SKM-1 (cell line): ENCODE results near the gene ATPAF2.

Experiments
- DNase-seq: peaks from one replicate; lab custom pipeline; 2025; ENCODE audit not compliant: unreplicated experiment; lab: John Stamatoyannopoulos, UW

ATPAF2 gene

DNA sequence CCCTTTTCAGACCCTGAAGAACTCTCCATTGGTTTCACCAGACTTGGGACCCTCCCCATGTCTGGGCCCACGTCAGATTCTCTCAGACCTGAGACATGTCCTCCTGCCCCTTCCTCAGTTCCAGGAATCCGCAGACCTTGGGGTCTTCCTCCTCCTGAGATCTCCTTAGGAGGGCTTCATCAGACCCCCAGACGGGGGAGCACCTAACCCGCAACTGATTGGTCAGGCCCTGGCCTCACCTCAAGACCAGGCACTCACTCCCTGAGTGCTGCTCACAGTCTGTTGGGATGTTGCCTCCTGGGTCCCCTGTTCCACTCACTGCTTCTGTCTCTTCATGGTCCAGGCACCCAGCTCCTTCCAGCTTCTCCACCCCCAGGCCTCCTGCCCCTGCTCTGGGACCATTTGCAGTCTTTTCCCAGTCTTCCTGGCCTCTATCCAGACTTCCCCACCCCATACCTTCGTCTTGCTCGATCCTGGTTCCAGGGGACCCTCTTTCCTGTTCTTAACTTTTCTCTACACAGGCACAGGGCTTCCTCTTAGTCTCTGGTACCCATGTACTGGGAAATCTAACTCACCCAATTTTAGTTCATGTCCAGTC, 1.4 kb upstream of the ATPAF2 start:
- DNase-seq = no peak

DNA sequence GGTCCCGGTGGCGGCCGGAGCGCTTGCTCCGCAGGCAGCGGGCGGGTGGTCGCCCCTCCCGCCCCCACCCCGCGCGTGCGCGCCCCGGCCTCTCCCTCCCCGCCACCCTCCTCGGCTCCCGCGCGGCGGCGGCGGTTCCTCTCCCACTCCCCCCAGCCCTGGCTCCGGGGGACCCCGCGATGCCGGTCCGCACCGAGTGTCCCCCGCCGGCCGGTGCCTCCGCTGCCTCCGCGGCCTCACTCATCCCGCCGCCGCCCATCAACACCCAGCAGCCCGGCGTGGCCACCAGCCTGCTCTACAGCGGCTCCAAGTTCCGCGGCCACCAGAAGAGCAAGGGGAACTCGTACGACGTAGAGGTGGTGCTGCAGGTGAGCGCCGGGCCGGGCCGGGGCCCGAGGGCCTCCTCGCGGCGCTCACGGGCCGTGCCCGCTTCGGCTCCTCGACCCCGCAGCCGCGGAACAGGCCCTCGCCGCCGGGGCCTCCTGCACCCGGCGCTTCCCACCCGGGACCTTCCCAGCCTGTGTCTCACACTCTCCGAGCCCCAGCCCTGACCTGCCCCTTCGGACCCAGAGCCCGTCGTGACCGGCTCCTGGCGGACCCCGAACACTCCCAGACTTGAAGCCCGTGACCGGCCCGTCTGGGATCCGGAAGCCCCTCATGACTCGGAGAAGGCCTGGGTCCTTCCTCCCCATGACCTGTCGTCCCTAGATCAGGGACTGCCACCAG, 730 bp upstream of the ATPAF2 start:
- DNase-seq = no peak

DNA sequence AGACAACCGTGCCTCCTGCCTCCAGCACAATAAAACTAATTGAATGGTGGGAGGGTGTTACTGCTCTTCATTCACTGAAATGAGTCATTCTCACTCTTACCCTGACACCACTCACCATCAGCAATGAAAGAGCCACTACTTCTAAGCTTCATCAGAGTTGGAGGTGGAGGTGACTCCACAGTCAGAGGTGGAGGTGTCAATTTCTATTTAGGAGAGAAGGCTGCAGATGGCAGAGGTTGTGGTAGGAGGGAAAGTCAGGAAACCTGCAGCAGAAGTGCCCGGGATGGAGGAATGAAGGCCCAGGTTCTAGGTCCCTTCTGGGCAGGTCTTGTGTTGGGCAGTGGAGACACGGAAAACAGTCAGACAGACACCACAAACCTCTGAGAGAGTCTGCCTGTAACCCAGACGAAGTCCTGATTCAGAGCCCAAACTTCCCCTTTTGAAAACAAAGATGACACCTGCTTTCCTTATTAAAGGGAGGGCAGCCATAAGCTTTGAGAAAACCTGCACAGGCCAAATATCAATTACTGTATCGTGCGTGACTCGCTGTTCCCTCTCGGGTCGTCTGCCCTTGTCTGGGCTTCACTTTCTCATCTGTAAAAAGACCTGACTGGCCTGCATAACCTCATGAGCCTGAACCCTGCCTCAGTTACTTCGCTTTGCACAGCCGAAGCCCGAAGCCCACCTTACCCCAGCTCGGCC, 668 bp downstream of the ATPAF2 start:
- peak; percentile 24 for DNase-seq

DNA sequence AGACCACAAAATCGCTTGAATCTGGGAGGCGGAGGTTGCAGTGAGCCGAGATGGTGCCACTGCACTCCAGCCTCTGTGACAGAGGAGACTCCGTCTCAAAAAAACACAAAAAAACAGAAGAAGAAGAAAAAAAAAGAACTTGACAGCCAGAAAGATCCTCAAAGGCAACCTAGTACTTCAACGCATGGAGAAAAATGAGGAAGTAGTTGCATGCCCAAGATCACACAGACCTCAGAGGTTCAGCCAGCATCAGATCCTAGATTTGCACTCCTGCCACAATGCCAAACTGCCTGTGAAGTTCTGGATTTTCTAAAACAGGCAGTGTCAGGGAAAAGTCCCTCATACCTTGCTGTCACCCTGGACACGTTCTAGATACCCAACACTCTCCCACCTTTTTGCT, 1.5 kb downstream of the ATPAF2 start:
- peak; percentile 78 for DNase-seq

DNA sequence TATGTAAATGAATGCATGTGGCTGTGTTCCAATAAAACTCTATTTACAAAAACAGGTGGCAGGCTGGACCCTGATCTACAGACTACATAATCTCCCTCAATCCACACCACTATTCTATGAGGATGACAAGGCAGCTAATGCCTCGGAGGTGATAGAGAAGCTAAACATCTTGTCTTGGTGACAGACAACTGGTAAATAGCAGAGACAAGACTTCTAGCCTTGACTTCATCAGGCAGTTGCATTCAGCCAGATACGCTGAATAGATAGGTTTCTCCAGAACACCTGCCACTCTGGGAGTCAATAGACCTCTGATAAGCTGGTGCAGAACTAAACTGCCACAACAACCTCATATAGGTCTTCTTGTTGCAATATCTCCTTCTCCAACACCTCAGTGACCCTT, 3.3 kb downstream of the ATPAF2 start:
- no peak for DNase-seq

DNA sequence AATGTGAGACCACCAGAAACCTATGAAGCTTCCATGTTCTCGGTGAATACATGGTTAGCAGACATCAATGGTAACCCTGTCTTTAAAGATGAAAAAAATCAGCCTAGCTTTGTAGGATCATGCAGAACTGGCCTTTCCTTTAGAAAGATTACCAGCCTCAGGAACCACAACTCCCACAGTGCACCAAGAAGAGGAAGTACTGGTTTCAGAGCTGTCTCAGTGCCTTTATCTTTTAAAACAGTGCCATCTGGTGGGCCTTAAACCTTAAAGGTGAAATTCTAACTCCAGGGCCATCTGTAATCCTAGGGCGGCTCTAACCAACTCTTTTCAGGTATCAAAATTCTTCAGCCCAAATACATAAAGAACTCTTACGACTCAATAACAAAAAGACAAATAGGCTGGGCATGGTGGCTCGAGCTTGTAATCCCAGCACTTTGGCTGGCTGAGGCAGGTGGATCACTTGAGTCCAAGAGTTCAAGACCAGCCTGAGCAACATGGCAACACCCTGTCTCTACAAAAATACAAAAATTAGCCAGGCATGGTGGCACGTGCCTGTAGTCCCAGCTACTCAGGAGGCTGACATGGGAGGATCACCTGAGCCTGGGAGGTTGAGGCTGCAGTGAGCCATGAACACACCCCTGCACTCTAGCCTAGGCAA, 5.4 kb downstream of the ATPAF2 start:
- peak; percentile 93 for DNase-seq

DNA sequence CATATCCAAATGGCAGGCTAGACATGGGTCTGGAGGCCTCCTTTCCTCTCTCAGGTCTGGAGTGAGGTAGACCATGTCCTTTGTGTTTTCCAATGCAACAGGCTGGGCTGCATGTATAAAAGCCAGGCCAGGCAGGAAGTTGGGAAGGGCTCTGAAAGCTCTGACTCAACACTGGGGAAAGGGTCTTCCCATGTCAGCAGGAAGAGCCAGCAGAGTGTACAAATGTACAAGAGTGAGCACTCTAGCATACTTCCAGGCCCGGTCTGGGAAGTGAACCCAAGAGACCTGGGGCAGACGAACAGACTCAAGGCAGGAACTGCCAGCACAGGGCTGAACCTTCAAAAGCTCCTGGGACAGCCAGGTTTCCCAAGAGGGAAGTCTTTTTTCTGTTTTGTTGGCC, 7.0 kb downstream of the ATPAF2 start:
- no peak for DNase-seq

DNA sequence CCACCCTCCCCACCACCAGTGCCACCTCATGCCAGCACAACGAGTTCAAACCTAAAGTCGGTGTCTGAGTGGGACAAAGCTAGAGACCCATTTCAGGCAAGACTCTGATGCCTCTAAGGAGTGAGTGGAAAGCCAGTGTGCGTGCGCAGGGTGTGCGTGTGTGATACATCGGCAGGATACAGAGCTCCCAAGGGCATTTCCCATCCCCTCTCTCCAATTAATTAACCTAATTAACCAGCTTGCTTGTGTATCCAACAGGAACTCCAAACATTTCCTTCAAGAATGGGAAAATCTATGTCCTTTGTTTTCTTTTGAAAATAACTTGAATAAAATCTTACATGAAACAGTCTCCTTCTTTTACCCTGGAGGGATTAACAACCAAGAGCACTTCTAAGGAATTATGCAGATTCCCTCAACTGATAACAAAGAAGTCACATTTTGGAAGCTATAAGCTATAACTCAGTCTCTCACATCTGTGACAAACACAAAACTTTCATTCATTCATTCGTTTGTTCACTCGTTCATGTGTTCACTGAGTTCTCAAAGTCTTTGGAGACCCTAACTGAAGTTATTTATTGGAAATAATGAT, 9.9 kb downstream of the ATPAF2 start:
- no peak for DNase-seq

DNA sequence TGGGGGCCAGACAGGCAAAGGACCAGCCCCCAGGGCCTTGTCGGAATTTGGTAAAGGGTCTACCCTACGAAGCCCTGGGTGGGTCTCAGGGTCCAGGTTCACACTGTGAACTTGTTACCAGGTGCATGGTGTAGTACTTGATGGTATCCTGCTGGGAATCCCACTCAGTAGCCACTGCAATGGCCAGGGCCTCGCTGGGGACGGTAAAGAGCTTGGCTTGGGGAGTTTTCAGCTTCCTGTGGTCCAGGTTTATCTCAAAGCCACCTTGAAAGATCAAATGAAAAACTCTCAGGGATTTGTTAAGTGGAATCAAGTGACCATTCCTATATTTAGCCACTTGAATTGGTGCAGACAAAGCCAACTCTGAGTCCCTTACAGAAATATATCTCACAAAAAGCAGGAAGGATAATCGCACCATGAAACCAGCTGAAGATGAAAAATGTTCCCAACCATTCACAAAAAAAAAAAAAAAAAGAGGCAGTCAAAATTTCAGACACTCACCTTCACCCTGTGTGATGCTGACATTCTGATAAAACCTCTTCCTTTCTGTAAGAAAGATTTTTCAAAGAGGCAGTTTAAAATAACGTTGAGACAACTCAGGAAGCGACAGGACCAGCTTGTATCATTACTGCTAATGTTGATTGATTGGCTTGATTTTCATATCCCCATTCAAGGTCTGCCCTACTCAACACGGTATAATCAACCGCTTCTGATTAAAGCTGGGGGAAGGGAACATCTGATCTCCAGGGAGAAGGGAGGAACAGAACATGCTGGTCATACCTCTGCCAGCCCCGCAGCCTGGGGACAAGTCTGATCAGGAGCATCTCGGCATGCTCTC, 10.6 kb downstream of the ATPAF2 start:
- no peak for DNase-seq

DNA sequence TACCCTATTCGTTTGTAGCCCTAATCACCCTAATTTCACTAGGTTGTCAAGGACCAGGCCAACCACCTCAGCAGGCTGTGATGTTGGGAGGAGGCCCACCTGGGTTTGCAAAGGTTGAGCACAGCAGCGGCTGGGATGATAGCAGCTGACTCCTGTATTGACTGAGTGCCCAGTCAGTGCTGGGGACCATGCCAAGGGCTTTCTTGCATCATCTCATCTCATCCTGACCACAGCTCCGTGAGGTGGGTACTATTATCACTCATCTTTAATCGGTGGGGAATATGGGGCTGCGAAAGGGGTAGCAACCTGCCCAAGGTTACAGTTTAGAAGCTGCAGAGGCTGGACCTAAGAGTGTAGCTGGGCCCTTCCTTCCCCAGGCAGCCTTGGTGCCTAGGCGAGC, 11.7 kb downstream of the ATPAF2 start:
- DNase-seq = no peak

DNA sequence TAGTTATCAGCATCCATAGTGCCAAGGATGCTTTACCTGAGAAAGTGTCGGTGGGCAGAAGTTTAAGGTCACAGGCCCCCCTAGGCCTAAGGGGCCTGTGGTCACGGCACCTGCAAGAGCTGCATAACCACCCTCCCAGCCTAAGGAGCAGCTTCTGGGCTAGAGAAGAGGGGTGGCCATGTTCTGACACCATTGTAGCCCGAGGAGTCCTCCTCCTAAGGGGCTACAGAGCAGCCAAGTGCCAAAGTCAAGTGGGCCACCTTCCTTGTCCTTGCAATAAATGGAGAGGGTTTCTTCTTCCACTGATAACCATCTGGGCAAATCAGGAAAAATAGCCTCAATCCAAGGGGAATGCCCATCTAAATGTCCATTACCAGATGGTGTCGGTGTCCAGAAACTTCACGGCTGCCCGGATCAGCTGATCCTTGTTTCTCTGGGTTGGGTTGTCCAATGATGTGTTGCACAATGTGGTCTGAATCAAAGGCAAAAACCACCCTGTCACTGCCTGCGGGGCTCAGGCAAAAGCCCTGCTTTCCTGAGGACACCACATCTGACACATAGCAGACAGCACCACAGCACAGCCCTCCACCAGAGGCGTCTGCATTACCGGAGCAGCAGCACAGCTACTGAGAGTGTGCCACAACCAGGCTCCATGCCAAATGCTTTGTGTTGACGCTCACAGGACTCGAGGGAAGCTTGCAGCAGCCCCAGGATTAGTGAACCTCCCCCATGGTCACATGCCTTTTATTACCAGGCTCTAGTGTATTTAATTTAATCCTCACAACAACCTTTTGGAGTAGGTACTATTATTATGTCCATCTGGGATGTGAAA, 12.8 kb downstream of the ATPAF2 start:
- no peak for DNase-seq

DNA sequence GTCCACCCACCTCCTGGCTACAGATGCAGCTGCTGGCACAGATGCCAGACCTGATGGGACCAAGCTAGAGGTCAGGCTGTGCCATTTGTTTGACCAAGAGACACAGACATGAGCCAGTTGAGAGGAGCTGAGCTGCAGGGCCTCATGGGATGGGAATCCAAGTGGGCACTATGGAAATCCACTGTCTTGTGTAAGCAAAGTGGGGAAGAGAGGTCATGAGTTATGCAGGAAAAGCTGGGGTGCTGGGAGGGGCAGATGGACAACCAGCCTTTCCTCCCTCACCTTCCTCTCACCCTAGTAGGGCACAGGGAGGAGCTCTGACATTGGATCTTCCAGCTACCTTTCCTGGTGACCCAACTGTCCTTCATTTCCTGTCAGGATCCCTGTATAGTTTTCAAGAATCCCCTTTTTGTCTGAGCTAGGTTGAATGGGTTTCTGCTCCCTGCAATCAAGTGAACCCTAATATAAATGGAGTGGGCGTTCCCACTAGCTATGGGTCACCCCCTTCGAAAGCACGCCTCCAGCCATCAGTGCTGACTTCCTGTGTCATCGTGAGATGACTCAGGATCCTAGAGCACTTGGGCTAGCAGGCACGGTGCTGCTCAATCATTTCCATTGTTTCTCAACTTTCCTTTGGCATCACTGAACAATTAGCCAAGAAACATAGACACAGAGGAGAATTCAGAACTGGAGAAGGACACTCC, 13.6 kb downstream of the ATPAF2 start:
- no peak for DNase-seq

DNA sequence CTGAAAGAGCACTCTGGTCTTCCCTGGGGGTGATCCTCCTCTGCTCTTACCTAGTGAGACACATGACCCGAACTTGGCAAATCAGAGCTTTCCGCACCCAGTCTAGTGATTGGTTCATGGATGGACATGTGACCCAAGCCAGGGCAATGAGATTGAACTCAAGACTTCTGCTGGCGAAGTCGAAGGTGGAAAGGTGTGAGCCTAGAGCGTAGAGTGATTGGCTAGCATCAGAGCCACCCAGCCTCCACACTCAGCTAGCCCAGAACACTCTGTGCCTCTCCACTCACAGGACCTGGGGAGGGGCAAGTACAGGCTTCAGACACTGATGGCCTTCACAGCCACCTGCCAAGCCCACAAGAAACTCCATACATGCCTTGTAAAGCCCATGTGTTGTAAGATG, 17.6 kb downstream of the ATPAF2 start:
- DNase-seq = no peak

DNA sequence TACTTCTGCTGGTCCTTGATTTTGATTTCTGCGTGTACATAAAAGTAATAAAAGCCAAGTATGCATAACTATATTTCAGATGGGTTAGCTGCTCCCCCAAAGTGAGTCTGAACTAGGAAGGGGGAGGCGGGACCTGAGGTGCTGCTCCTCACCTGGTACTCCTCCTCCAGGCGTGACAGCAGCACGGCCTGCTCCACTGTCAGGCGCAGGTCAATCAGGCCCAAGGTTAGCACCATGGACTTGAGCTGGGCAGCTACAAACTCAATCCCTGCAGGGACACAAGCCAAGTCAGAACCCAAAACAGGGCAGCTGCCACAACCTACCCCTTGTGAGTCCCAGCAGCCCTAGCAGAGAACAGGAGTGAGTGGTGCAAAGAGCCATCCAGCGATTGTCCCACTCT, 18.0 kb downstream of the ATPAF2 start:
- DNase-seq = no peak

DNA sequence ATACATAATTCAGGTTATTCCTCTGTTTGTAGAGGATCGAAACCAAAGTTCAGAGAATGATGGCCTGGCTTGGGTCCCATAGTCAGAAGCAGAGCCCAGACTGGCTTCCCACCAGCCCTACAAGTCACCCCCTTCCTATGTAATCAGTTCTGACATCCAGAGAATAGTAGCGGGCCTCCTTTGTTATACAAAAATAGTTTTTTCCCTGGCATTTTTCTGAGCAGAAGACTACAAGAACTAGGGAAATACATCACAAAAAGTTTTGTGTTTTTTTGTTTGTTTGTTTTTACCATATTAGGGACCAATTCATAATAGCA, 19.2 kb downstream of the ATPAF2 start:
- DNase-seq = no peak

DNA sequence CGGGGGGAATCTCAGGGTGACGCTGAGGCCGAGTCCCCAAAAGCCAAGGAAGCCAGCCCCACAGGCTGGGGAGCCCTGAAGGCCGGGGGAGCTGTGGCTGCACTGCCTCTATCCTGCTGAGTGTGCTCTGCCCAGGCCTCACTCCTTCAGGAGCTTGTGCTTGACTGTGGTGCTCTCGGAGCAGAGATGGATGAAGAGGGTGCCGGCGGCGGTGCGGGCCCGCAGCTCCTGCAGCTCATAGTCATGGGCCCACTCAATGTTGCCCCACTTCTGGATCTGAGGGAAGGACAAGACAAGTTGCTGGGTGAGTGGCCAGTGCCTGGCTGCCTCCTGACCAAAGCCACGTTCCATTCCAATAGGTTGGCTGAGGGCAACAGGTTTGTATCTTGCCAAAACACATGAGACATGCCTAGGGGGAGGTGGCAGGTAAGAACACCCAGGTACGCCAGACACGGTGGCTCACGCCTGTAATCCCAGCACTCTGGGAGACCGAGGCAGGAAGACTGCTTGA, 20.5 kb downstream of the ATPAF2 start:
- no peak for DNase-seq

DNA sequence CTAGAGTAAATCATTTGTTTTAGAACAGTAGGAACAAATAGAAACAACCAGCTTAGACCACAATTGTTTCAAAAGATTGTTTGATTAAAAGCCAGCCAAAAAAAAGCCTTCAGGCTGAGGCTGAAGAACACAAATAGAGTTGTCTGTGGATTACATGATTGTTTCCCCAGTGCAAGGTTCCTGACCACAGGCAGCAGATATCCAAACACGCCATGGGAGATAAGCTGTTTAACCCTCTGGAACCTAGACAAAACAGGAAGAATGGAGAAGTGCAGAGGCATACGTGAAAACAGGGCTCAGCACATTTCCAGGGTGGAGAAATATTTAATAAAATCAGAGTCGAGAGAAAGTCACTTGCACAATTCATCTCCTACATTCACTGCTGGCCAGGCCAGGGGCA, 21.0 kb downstream of the ATPAF2 start:
- no peak for DNase-seq

DNA sequence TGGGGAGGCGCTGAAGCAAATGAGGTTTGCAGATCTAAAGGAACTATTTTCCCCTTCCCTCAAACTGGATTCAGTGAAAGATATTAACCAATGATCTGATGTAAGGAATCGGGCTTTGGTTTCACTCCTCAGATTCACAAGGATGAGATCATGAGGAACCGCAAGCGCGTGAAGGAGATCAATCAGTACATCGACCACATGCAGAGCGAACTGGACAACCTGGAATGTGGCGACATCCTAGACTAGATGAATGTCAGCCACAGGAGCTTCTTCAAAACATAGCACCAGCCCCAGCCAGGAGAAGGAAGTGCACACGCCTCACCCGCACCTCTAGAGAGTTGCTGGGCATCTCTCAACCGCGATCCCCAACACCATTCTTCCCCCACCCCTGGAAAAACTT, 22.5 kb downstream of the ATPAF2 start:
- DNase-seq = no peak

DNA sequence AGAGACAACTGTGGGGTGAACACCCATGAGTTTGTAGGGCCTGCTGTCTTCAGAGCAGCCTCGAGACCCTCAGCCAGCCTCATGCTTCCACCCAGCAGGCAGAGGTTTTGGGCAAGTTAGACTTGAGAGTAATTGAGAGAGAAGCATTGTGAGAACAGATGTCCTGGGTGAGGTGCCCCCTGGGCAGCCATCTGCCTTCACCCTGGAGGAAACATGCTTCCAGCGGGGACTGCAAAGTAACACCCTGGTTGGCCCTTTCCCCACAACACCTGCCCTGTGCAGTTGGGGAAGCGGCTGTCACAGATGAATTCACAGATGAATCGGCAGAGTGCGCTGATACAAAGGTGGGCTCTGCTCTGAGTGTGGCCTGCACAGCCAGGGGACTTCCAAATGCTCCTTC, 23.4 kb downstream of the ATPAF2 start:
- DNase-seq = no peak
